Esophagus (tissue), 2 donors: ENCODE results near the gene DDIT4L. TPM values are rescaled to one million over a fixed set of nuclear protein-coding genes. Genes with fewer than 3 reads are reported as not detected.
"Not testable (repeated sequence)": the region's sequence is repeated elsewhere in the genome, so short reads cannot be mapped to it uniquely, and the experiment has no call there.

ENCODE experiments used
- H3K27ac ChIP-seq, 2 donors: one replicate each; pipeline ENCODE4 v1.5.1; 2013; ENCODE audit warnings: low read depth in 2 of 2, mild to moderate bottlenecking in 2 of 2, inconsistent platforms in 1 of 2, low read length in 1 of 2, moderate library complexity in 1 of 2
- H3K27me3 ChIP-seq, 2 donors: one replicate each; pipeline ENCODE4 v1.6.1; 2013; ENCODE audit warnings: low read length in 2 of 2, control low read depth in 1 of 2, mild to moderate bottlenecking in 1 of 2; ENCODE audit not compliant: insufficient read depth in 2 of 2, control insufficient read depth in 1 of 2
- H3K36me3 ChIP-seq, 2 donors: one replicate each; pipeline ENCODE4 v1.6.1; 2013; ENCODE audit warnings: low read length in 1 of 2; ENCODE audit not compliant: control insufficient read depth in 2 of 2, insufficient read depth in 2 of 2
- H3K4me1 ChIP-seq, 2 donors: one replicate each; pipeline ENCODE4 v1.6.1; 2013; ENCODE audit warnings: low read length in 1 of 2; ENCODE audit not compliant: control insufficient read depth in 2 of 2, insufficient read depth in 2 of 2
- H3K4me3 ChIP-seq, 2 donors: one replicate each; pipeline ENCODE4 v1.5.1; 2013; ENCODE audit warnings: low read length in 2 of 2, mild to moderate bottlenecking in 2 of 2, low read depth in 1 of 2, moderate library complexity in 1 of 2
- H3K9me3 ChIP-seq, 2 donors: one replicate each; pipeline ENCODE4 v1.6.1; 2013; ENCODE audit warnings: mild to moderate bottlenecking in 2 of 2, low read depth in 1 of 2, low read length in 1 of 2, moderate library complexity in 1 of 2; ENCODE audit not compliant: control insufficient read depth in 2 of 2, insufficient read depth in 1 of 2
- WGBS, 2 donors: extraction: QIAGEN DNeasy Blood & Tissue Kit; methylation state at CpG; one replicate each; pipeline ENCODE4 v1.1.7; 2013; 5-methylcytosine and 5-hydroxymethylcytosine counted together
- polyA plus RNA-seq, 2 donors: library from polyadenylated mRNA; stranded (reverse); fragments of 200-250 nt; gene quantifications; one replicate each; pipeline ENCODE4 v1.2.3, GENCODE V29; 2013
- donor health status: healthy with polysubstance abuse.
- donor health status: Bipolar disorder and iron deficiency.

DDIT4L gene
- polyA plus RNA-seq, result under 1 TPM; 0.12 to 0.27 TPM

DNA sequence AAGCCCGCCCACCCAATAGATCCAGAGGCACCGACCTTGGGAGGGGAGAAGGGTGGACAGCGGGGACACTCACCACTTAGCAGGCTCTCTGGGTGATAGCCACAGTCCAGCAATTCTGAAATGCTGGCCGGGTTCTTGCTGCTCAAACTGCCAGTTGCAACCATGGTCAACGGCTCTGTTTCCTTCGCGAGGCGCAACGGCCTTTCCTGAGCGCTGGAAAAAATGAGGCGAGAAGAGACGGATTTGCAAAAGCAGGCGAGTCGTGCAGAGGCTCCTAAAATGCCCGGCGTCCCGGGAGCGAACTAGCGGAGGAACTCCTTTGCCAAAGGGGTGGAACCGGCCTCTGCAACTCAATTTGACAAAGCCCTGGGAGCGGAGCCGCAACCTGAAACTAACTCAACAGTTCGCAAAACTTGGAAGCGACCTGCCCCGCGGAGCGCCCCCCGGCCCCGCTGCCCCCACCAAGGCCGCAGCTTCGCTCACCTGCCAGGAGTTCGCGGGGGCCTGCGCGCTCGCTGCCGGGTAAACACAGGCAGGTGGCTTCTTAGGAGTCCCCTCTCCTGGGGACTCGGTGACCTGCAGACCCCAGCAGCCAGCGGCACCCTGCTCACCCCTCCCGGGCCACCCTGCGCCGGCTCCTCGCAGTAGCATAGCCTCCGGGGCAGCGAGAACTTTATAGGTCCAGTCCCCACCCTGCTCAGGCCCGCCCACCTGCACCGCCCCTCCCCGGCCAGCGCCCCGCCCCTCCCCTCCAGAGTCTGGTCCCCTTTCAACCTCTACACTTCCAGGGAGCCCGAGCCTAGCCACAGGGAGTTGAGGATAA, at the start of gene DDIT4L:
Gene DDIT4L (minus strand): TSS at position 649 of the 823 bp plus-strand sequence. CDS start 485 bp downstream, at position 164.
- H3K36me3 ChIP-seq, result no peaks in the 10 kb centered on the region
- no peak within 1 kb of the TSS for H3K27ac ChIP-seq
- no peaks in the 10 kb centered on the region for H3K9me3 ChIP-seq
- H3K4me3 ChIP-seq, result peak within 1 kb of the TSS; percentile 44 to 61
- 2% methylated on average over 45 to 51 of the region's 51 CpGs for WGBS, 2 donors
- peaks cover 3 to 5% of the 10 kb centered on the region in 2 donors for H3K4me1 ChIP-seq
- H3K27me3 ChIP-seq, result peaks cover 0 to 4% of the 10 kb centered on the region in 2 donors

DNA sequence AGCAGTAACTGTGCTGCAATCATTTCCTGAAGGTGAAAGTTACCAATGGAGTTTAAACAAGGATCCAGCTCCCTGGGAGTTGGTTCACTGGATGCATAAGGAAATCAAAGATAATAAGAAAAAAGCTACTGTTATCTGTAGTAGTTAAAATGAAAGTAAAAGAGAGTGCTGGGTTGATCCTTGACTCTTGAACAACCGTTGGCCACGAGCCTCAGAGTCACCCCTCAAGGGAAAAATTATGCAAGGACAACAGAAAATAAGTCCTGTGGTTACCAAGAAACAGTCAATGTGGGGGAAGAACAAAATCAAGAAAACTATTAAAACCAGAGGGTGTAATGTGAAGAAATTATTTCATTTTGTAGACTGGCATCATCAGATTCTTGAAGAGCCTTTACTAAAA, 49.7 kb upstream of the DDIT4L start:
- H3K36me3 ChIP-seq, result no peaks in the 10 kb centered on the region
- whole genome bisulfite sequencing, 2 donors, result 35 to 36% methylated on average over 2 of the region's 2 CpGs
- H3K4me1 ChIP-seq, result no peaks in the 10 kb centered on the region

GRCh38 chr4:100224721-100225120, 34.5 kb upstream of the DDIT4L start:
- Histone ChIP-seq H3K27me3 (no peaks in the 10 kb centered on the region), H3K27ac (no peak overlapping the region), H3K4me3 (no peak overlapping the region), H3K36me3 (no peaks in the 10 kb centered on the region), H3K4me1 (no peaks in the 10 kb centered on the region), H3K9me3 (peaks cover 9 to 17% of the 10 kb centered on the region in 2 donors)

More for the DNA sequence above, 49.7 kb upstream of the DDIT4L start:
- Histone ChIP-seq H3K4me3 (no peak overlapping the region), H3K27me3 (no peaks in the 10 kb centered on the region), H3K9me3 (no peaks in the 10 kb centered on the region), H3K27ac (no peak overlapping the region)

- Histone ChIP-seq H3K36me3 (no peaks in the 10 kb centered on the region), H3K4me3 (no peak overlapping the region), H3K27me3 (no peaks in the 10 kb centered on the region), H3K9me3 (peaks cover 9 to 17% of the 10 kb centered on the region in 2 donors), H3K27ac (no peak overlapping the region), H3K4me1 (no peaks in the 10 kb centered on the region)
Measured at GRCh38 chr4:100224160-100224559, 33.9 kb upstream of the DDIT4L start.

- H3K27me3 ChIP-seq, result no peaks in the 10 kb centered on the region
- H3K4me1 ChIP-seq, result no peaks in the 10 kb centered on the region
- no peaks in the 10 kb centered on the region for H3K36me3 ChIP-seq
- 12 to 42% methylated on average over 1 of the region's 1 CpG for WGBS, 2 donors
- H3K9me3 ChIP-seq, result no peaks in the 10 kb centered on the region
- H3K27ac ChIP-seq, result no peak overlapping the region
- H3K4me3 ChIP-seq, result no peak overlapping the region
Measured at GRCh38 chr4:100208964-100209363, 18.7 kb upstream of the DDIT4L start.

DNA sequence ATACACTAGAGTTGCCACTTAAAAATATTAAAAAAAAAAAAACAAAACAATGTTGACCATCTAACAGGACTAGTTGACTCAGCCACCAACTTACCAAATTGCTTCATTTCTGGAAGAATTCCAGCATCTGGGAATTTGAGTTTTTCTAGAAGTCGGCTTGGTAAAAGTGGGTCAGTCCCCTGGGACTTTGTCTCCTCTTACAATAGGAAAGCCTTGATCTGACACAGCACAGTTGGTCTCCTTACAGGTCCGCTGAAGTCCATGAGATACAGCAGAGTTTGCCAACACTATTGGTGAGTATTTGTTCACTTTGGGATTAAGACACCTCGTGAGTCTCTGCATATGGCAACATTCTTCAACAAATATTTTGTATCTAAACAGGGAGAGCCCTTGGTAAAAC, 18.2 kb upstream of the DDIT4L start:
- WGBS, 2 donors, result 58 to 75% methylated on average over 3 of the region's 3 CpGs
- H3K4me1 ChIP-seq, result no peaks in the 10 kb centered on the region

GRCh38 chr4:100206850-100207249, 16.6 kb upstream of the DDIT4L start:
- H3K27ac ChIP-seq, result no peak overlapping the region
- H3K4me1 ChIP-seq, result no peaks in the 10 kb centered on the region
- no peaks in the 10 kb centered on the region for H3K36me3 ChIP-seq
- no peak overlapping the region for H3K4me3 ChIP-seq
- no peaks in the 10 kb centered on the region for H3K9me3 ChIP-seq
- no peaks in the 10 kb centered on the region for H3K27me3 ChIP-seq

More for the DNA sequence above, 18.2 kb upstream of the DDIT4L start:
- Histone ChIP-seq H3K9me3 (no peaks in the 10 kb centered on the region), H3K27me3 (no peaks in the 10 kb centered on the region), H3K27ac (no peak overlapping the region), H3K4me3 (no peak overlapping the region), H3K36me3 (no peaks in the 10 kb centered on the region)

- Histone ChIP-seq H3K4me3 (no peak overlapping the region), H3K4me1 (no peaks in the 10 kb centered on the region), H3K27ac (no peak overlapping the region), H3K9me3 (no peaks in the 10 kb centered on the region), H3K27me3 (no peaks in the 10 kb centered on the region), H3K36me3 (no peaks in the 10 kb centered on the region)
- WGBS, 2 donors, result 87 to 94% methylated on average over 1 of the region's 1 CpG
Measured at GRCh38 chr4:100198061-100198460, 7.8 kb upstream of the DDIT4L start.

DNA sequence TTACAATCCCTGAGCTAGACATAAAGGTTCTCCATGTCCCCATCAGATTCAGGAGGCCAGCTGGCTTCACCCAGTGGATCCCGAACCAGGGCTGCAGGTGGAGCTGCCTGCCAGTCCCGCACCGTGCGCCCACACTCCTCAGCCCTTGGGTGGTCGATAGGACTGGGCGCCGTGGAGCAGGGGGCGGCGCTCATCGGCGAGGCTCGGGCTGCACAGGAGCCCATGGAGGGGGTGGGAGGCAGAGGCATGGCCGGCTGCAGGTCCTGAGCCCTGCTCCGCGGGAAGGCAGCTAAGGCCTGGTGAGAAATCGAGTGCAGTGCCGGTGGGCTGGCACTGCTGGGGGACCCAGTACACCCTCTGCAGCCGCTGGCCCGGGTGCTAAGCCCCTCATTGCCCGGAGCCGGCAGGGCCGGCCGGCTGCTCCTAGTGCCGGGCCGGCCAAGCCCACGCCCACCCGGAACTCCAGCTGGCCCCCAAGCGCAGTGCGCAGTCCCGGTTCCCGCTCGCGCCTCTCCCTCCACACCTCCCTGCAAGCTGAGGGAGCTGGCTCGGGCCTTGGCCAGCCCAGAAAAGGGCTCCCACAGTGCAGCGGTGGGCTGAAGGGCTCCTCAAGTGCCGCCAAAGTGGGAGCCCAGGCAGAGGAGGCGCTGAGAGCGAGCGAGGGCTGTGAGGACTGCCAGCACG, 6.3 kb upstream of the DDIT4L start:
- WGBS, 2 donors, result 95 to 97% methylated on average over 35 to 40 of the region's 40 CpGs

More for the DNA sequence above, 6.3 kb upstream of the DDIT4L start:
- not testable (repeated sequence) for H3K9me3 ChIP-seq, H3K36me3 ChIP-seq, H3K27ac ChIP-seq, H3K4me1 ChIP-seq, H3K27me3 ChIP-seq, H3K4me3 ChIP-seq
